Activated CD4-positive, CD25-positive, alpha-beta regulatory T cell treated with anti-CD3 and anti-CD28 coated beads, Interleukin-2, amount 50 U/mL, for 16 hours (primary cell): ENCODE results near the gene WDR17.

Source experiments
- DNase-seq: peaks from one replicate; pipeline ENCODE4 v3.0.0-alpha.2; 2020; ENCODE audit warnings: low read depth, low spot score

The WDR17 gene

DNA sequence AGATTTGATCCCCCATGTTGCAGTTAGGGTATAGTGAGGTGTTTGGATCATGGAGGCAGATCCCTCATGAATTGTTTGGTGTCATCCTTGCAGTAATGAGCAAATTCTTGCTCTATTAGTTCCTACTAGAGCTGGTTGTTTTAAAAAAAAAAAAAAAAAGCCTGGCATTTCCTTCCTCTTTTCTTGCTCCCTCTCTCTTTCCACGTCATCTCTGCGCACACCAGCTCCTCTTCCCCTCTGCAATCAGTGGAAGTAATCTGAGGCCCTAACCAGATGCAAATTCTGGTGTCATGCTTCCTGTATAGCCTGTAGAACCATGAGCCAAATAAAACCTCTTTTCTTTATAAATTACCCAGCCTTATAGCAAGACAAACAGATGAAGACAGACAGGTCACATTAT, 24.5 kb downstream of the WDR17 start:
- DNase-seq = no peak

DNA sequence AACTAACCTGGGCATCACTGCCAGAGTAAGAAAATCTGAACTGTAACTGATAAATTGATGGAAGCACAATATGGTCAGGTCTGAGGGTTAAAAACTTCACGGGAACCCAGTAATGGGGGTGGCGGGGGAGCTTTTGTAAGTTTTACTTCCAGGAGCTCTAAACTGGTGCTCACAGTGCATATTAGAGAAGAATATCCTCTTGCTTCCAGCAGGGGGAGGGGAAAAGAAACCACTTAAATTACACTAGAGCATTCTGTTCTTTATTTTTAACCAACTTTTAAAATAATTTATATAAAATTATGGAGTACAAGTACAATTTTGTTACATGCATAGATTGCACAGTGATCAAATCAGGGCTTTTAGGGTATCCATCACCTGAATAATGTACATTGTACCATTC, 33.7 kb downstream of the WDR17 start:
- no peak for DNase-seq

DNA sequence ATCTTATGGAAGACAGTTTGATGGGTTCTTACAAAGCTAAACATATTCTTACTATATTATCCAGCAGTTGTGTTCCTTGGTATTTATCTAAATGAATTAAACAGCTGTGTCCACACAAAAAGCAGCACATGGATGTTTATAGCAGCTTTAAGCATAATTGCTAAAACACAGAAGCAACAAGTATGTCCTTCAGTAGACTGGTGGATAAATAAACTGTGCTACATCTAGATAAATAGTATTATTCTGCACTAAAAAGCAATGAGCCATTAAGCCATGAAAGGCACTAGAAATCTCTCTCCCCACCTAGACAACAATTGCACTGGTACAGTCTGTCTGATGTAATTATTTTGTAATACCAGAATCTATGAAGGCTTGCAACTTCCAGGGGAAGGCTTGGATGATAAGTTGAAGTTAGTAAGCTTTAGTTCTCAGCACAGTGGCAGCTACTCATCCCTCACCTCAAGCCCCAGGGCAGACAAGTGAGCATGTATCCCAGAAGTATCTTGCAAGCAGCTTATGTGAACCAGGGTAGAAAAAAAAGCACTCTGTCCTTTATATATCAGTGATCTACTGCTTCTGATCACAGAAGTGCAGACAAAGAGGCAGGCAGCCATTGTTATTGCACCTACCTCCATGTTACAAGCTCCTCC, 36.9 kb downstream of the WDR17 start:
- DNase-seq = no peak

- DNase-seq = no peak
These were observed 42.1 kb downstream of the WDR17 start for GRCh38 chr4:176107695-176108094.

- DNase-seq = no peak
These were observed 58.2 kb downstream of the WDR17 start for GRCh38 chr4:176123710-176124407.

DNA sequence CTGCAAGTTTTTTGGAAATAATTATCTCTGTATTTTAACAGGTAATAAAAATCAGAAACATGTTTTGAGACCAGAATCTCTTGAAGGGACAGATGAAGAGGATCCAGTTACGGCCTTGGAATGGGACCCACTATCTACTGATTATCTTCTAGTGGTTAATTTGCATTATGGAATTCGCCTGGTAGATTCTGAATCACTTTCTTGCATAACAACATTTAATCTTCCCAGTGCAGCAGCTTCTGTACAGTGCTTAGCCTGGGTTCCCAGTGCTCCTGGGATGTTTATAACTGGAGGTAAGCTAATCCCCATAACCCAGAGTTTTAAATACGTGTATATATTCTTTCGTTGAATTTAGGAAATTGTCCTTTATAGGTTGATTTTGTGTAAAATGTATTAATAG, 59.4 kb downstream of the WDR17 start:
- no peak for DNase-seq

GRCh38 chr4:176134670-176135069, 69.0 kb downstream of the WDR17 start:
- DNase-seq = no peak

DNA sequence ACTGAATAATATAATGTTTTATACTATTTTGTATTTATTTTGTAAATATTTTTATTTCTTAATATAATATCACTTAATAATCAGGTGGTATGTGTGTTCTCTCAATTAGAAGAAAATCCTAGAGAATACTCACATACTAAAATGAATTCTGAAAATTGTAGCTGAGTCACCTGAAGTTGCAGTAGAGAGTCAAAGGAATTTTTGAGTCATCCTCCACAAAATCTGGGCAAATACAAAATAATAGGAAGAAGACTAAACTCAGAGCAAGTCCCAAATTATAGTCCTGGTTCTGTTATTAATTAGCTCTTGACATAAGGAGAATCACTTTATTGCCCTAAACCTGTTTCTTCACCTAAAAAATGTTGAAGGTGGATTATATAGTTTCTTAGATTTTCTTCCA, 72.0 kb downstream of the WDR17 start:
- DNase-seq = no peak

- no peak for DNase-seq
These were observed 73.9 kb downstream of the WDR17 start for GRCh38 chr4:176139518-176139917.

DNA sequence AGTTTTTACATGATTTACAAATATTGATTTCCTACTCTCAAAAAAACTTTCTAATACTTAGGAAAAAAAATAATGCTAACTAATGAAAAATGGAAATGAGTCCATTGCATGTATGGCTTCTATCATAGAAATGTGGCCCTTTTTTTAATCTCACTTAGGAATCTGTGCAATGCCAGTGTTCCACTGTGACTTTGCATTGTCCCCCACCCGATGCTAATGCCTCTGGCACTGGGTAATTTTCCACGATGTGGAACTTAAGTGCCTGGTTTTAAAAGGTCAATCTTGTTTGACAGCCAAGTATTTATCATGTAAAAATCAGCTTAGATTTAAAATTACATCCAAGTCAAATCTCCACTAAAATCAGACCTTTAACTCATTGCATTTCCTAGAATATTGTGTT, 76.6 kb downstream of the WDR17 start:
- DNase-seq = no peak

DNA sequence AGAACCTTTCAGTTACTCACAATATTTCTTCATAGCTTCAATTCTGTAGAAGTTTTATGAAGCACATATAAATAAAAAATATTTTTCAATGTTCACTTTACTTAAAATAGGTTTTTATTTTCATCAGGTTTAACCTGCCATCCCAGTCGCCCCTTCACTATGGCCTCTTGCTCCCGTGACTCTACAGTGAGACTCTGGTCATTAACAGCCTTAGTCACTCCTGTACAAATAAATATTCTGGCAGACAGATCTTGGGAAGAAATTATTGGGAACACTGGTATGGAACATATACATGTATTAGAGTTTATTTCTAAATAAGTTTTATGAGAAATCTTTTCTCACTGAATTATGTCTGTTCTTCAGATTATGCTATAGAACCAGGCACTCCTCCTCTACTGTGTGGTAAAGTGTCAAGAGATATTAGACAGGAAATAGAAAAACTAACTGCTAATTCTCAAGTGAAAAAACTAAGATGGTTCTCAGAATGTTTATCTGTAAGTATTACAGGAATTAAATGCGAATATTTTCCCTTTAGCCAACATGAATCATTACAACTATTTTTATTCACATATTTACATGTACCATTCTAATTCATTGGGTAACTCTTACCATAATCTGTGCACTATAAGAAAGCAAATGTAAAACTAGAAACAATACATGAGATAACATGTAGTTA, 84.2 kb downstream of the WDR17 start:
- no peak for DNase-seq

GRCh38 chr4:176150356-176150682, 84.7 kb downstream of the WDR17 start:
- no peak for DNase-seq

- no peak for DNase-seq
These were observed 85.1 kb downstream of the WDR17 start for GRCh38 chr4:176150704-176151103.

GRCh38 chr4:176153124-176153523, 87.5 kb downstream of the WDR17 start:
- no peak for DNase-seq

DNA sequence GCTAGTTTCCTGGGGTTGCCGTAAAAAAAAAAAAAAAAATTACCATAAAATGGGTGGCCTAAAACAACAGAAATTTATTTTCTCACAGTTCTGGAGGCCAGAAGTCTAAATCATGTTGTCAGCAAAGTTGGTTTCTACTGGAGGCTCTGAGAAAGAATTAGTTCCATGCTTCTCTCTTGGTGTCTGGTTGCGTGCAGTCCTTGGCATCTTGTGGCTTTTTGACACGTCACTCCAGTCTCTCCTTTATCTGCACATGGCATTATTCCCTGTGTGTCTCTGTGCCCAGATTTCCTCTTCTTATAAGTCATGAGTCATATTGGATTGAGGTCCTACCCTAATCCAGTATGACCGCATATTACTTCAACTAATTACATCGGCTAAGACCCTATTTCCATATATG, 91.0 kb downstream of the WDR17 start:
- no peak for DNase-seq

DNA sequence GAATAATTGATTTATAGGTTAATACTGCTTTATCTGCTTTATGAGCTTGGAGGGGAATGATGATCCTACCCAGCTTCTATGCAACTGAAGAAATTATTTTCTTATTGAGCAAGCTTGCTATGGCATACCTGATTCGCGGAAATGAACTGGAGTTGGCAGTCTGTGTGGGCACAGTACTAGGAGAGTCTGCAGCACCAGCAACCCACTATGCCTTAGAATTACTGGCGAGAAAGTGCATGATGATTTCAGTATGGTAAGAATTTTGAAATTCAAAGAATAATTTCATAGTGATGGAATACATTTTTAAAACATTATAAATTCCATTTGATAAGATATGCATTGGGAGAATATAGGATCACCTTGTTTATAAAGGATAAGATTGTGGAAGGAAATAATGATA, 97.4 kb downstream of the WDR17 start:
- no peak for DNase-seq

DNA sequence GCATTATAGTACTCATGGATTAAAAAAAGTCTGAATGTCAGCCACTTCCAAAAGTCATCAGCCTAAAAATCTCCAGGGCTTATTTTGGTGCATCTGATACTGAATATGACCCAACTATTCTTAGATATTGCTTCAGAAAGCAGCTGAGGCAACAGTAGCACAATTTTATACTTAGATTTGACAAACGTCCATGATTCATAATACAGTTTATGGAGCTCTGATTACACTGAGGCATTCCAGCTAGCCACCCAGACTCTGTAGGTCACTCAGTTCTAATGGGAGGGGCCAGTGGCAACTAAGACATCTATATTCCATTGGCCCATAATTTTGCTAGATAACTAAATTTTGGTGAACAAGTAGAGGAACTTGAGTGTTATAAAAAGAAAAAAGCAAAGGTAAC, 119.4 kb downstream of the WDR17 start:
- no peak for DNase-seq

DNA sequence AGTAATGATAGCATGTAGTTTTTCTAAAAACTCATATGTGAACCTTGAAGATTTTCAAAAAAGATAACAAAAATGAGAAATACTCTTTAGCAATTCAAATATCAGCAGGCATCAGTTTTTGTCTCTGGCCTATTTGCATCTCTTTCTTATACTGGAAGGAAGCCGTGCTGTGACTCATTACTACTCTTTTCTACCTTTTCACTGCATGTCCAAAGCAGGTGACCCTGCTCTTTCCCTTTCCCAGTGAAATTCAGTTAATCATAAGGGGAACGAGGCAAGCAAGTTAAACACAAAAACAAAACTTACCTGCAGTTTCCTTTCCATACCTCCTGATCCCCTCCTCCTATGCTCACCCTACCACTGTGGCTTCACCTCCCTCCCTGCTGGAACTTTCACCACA, 120.4 kb downstream of the WDR17 start:
- no peak for DNase-seq

DNA sequence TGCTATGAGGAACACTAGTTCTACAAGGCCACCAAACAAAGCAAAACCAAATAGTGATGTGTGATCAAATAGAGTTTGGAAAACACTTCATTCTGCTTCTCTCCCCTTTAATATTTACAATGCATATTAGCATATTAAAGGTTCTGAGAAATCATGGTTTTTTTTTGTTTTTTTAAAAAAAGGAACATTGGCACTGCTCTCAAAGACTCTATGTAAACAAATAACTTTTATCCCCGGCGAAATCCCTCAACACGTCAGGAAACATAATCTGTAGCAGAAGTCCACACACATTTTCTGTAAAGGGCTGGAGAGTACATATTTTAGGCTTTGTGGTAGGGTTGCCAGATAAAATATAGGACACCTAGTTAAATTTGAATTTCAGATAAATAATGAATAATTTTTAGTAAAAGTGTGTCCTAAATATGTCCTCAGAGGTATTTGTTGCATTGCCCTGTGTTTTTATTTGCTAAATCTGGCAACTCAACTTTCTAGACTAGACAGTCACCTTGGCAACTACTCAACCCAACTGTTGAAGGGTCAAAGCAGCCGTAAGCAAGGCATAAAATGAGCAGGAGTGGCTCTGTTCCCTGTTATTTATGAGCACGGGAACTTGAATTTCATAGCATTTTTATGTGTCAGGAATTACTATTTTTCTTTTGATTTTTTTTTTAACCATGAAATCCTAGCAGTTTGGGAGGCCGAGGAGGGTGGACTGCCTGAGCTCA, 121.2 kb downstream of the WDR17 start:
- no peak for DNase-seq

GRCh38 chr4:176187624-176188023, 122.0 kb downstream of the WDR17 start:
- DNase-seq = no peak

DNA sequence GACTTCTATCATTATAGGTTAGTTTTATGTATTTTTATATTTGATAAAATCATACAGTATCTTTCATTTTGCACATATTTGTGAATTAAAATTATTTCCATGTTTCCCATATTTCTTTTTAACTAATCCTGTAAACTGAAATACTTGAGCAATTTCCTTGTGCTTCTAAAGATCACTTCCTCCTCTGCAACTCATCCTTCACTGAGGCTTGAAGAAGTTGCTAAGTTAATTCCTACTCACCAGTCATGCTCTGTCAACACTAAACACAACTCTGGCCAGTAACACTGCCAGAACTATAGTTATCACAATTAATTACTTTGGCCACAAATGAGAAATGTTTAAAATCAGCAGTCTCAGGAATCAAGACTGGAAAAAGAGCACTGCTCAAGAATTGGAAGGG, 123.0 kb downstream of the WDR17 start:
- no peak for DNase-seq
